HUDEP-2 (cell line): ENCODE results near the gene KXD1.
"Not testable (repeated sequence)": the region's sequence is repeated elsewhere in the genome, so short reads cannot be mapped to it uniquely, and the experiment has no call there.

Experiments used
- DNase-seq, 76 experiments: peaks; one replicate each; lab custom pipeline; 2025; ENCODE audit not compliant: unreplicated experiment in 76 of 76; lab: John Stamatoyannopoulos, UW

Gene KXD1

GRCh38 chr19:18597809-18598660 is 40.4 kb downstream of the KXD1 start:
- no peak for DNase-seq

GRCh38 chr19:18599485-18599884 is 41.8 kb downstream of the KXD1 start:
- DNase-seq: no peak

DNA sequence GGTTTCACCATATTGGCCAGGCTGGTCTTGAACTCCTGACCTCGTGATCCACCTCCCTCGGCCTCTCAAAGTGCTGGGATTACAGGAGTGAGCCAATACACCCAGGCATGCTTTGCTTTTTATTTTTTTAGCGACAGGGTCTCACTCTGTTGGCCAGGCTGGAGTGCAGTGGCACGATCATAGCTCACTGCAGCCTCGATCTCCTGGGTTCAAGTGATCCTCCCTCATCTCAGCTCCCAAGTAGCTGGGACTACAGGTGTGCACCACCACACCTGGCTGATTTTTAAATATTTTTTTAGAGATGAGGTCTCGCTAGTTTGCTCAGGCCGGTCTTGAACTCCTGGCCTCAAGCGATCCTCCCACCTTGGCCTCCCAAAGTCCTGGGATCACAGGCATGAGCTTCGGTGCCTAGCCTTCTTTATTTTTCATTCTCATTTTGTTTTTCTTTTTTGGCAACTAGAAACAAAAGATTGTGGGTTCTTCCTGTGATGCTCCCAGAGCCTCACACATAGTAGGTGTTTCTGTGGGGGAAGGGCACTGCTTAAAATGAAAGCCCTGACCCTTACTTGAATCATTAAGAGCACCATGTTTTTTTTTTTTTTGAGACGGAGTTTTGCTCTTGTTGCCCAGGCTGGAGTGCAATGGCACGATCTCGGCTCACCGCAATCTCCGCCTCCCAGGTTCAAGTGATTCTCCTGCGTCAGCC is 43.2 kb downstream of the KXD1 start:
- DNase-seq: not testable (repeated sequence)

DNA sequence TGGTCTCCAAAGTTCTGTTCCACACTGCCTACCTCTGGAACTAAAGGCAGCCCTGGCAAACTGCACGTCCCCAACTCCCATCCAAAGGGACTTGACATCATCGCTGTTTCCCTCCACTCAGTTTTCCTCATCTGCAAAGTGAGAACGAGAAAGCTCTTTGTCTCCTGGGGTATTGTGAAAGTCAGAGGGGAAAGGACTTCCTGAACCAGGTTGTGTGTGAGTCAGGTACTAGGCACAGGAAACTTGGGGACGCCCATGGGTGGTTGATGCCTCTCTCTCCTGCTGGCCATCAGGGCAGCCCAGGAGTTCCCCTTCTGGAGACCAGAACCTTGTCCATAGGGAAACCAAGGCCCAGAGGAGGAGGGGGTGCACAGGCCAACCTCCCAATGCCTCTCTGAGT is 44.2 kb downstream of the KXD1 start:
- DNase-seq: no peak

GRCh38 chr19:18603255-18603957 is 45.7 kb downstream of the KXD1 start:
- DNase-seq: peak in 27 of 76 experiments; percentile 10 to 54 (median 27)

GRCh38 chr19:18603958-18604819 is 46.5 kb downstream of the KXD1 start:
- no peak for DNase-seq

GRCh38 chr19:18604820-18605159 is 47.1 kb downstream of the KXD1 start:
- no peak for DNase-seq

DNA sequence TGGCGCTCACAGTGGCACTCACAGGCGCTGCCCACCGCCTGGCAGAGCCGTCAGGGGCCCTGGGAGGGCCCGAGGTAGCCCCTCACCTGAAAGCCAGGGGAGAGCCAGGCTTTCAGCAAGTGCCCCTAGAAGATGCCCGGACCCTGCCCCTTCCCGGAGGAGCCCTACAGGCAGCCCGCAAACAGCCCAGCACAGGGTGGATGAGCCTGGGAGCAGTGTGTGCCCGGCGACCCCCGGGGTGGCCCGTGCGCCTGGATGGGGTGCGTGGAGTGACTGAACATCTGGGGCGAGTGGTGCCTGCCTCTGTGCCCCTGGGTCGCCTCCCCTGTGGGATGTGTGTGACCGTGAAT is 47.5 kb downstream of the KXD1 start:
- DNase-seq: no peak

- no peak for DNase-seq
Observed at GRCh38 chr19:18605546-18606280, 48.0 kb downstream of the KXD1 start.

DNA sequence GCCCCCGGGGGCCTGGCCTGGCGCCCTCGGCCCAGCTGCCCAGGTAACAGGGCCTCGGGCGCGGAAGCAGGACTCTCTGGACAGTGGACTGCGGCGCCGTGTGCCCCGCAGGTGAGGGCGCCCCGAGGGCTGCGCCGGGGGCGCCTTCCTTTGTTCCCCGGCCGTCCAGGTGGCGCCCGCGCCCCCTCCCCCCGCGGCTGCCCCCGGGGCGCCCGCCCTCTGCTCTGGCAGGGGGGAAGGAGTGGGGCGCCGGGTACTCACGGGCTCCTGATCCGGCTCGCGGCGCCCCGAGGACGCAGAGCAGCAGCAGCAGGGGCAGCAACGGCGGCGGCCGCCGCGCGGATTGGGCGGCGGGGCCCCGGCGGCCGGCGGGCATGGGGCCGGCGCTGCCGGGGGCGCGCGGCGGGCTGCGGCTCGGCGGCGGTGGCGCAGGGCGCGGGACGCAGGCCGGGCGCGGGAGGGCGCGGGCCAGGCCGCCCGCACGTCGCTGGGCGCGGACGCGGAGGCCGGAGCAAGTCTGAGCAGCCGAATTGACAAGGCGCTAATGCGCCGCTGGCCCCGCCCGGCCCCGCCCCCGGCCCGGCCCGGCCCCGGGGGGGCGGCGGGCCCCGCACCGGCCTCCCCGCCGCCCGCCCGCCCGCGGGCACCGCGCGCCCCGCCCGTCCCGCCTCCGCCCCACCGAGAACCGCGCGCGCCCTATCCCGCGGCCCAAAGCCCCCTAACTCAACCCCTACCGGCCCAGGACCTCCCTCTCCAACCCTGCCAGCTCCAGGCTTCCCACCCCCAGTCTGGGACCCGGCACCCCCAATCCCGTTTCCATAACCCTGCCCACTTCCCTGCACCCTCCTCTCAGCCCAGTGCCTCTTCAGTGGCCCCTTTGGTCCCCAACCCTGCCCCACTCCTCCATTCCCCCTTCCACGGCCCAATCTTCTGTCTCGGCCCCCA is 48.9 kb downstream of the KXD1 start, which contains the start of gene CRLF1:
TSS of gene CRLF1 (minus strand) at position 519 of the 945 bp plus-strand sequence. CDS start at position 376, 143 bp downstream.
- DNase-seq: peak in 1 of 76 experiments; percentile 13

- no peak for DNase-seq
Observed at GRCh38 chr19:18607226-18608101, 49.8 kb downstream of the KXD1 start.

DNA sequence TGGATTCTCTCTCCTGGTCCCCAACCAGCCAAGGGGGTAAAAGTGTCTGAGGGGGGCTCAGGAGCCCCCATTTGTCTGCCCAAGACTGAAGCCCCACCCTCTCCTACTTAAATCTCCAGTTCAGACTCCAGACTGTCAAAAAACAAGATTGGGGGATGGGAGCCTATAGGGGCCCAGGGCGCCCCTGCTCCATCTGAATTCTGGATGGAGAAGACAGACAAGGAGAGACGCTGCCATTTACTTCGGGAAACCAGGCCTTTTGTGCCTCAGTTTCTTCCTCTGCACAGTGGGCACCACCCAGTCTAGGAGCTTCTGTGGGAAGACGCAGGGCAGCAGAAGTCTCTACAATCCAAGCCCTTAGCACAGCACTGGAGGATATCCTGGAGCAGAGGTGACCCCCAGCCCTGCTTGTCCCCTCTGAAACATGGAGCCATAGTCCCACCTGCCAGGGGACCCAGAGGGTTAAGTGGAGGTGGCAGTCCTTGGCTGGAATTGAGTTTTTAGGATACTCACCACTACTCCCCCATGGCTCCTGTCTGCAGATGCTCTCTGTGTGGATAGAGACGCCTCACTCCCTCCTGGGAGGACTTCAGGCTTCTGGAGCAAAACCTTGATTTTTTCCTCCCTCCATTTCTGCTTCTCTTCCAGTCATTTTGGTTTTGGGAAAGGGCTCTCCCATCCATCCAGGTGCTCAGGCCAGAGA is 50.6 kb downstream of the KXD1 start:
- no peak for DNase-seq

- DNase-seq: no peak
Observed at GRCh38 chr19:18608805-18609716, 51.4 kb downstream of the KXD1 start.

DNA sequence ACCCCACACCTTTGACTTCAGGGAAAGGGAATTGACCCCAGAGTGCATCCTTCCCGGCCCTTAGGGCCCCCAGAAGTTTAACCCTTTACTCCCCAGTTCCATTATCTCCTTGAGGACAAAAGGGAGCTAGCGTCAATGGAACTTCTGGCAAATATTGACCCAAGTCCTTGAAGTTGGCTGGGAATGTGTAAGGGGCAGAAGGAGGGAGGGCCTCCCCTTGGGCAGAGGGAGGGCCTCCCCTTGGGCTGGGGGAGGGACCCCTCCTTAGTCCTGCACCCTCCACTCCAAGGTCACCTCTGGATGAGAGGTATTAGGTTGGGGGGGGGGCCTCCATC is 52.0 kb downstream of the KXD1 start:
- no peak for DNase-seq

DNA sequence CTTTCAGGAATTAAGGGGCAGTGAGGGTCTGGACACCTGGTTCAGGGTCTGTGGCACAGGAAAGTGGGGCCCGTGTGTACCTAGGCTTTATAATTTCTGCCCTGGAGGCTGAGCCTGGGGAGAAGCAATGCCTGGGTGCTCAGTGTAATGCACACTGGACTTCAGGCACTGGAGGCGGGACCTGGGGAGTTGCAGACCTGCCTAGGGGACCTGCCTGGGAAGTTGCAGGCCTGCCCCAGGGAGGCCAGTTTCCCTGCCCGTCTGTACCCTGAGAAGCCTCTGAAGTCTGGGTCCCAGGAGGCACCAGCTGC is 52.5 kb downstream of the KXD1 start:
- DNase-seq: no peak

- DNase-seq: no peak
Observed at GRCh38 chr19:18610556-18611326, 53.1 kb downstream of the KXD1 start.
